Right cardiac atrium (tissue), 5 donors: Measurements from ENCODE around the gene SYS1. TPM values are rescaled to one million over a fixed set of nuclear protein-coding genes. Genes with fewer than 3 reads are reported as not detected.
"Not testable (repeated sequence)": the region's sequence is repeated elsewhere in the genome, so short reads cannot be mapped to it uniquely, and the experiment has no call there.

Experiments
- ATAC-seq, 2 donors: fragments of 200-7000 bp; cut with Tn5 transposase; one replicate each; pipeline versions ENCODE4 v1.8.0 to v1.9.1; 2020; ENCODE audit warnings: moderate library complexity in 2 of 2, mild to moderate bottlenecking in 1 of 2
- DNase-seq, 3 donors: peaks; one replicate each; pipeline ENCODE4 v3.0.0-alpha.2; 2020
- H3K27ac ChIP-seq: one replicate; pipeline ENCODE4 v1.5.1; 2013; ENCODE audit warnings: mild to moderate bottlenecking, low read length, control low read depth, moderate library complexity
- H3K27me3 ChIP-seq: one replicate; pipeline ENCODE4 v1.6.1; 2013; ENCODE audit not compliant: control insufficient read depth, insufficient read depth
- H3K4me1 ChIP-seq: one replicate; pipeline ENCODE4 v1.6.1; 2013; ENCODE audit warnings: low read length; ENCODE audit not compliant: control insufficient read depth, insufficient read depth
- H3K4me3 ChIP-seq: one replicate; pipeline ENCODE4 v1.5.1; 2013; ENCODE audit warnings: low read length, control low read depth
- H3K9me3 ChIP-seq: one replicate; pipeline ENCODE4 v1.6.1; 2013; ENCODE audit warnings: low read length; ENCODE audit not compliant: control insufficient read depth
- WGBS: extraction: QIAGEN DNeasy Blood & Tissue Kit; methylation state at CpG from one replicate; pipeline ENCODE4 v1.1.7; 2013; 5-methylcytosine and 5-hydroxymethylcytosine counted together
- intact Hi-C, 4 donors: fragments of 100-400 bp; cut with DNase I; formaldehyde crosslinking; loops; one replicate each; pipeline versions ENCODE4 v1.11.0 to v1.14.0; 2022 to 2023
- polyA plus RNA-seq: library from polyadenylated mRNA; stranded (reverse); fragments of 200-250 nt; gene quantifications from one replicate; pipeline ENCODE4 v1.2.3, GENCODE V29; 2013
- total RNA-seq, 4 donors: library from RNA; stranded (reverse); fragmentation: NEBNext Ultra II Directional; extraction: Animal tissue kit (Norgen Biotek cat#: 25700); gene quantifications; one replicate each; pipeline ENCODE4 v1.2.1, GENCODE V29; 2021
- donor health status: healthy with polysubstance abuse.
- donor health status: DM: no; HTN: yes; CAD: no.
- donor health status: DM: no; HTN: no; CAD: no.
- donor health status: DM: no; HTN: yes; CAD: no; lungs with severe emphysema.
- donor health status: DM: yes; HTN: yes; CAD: no.

Gene SYS1
- total and polyA plus RNA-seq, 5 donors: 17.1 to 28.7 (median 25.0) TPM

GRCh38 chr20:45347297-45347935 is 15.5 kb upstream of the SYS1 start:
- ATAC-seq (no peak), DNase-seq (peak in 1 of 3 donors; percentile 68)
- peak overlapping the region; percentile 98 for H3K27ac ChIP-seq
- H3K4me1 ChIP-seq: peaks cover 20% of the 10 kb centered on the region
- H3K27me3 ChIP-seq: no peaks in the 10 kb centered on the region
- peak overlapping the region; percentile 57 for H3K4me3 ChIP-seq
- whole genome bisulfite sequencing: 28% methylated on average over 10 of the region's 10 CpGs
- intact Hi-C loops: no loop called here
- H3K9me3 ChIP-seq: no peaks in the 10 kb centered on the region

GRCh38 chr20:45347936-45348778 is 14.8 kb upstream of the SYS1 start, which contains the start of gene SDC4:
TSS of gene SDC4 (minus strand) at chr20:45348424. CDS start at chr20:45348384, 40 bp downstream.
- ATAC-seq: peak; percentile 88 to 89
- intact Hi-C loops: no loop called here
- peak within 1 kb of the TSS; percentile 98 for H3K27ac ChIP-seq
- H3K4me1 ChIP-seq: peaks cover 16% of the 10 kb centered on the region
- H3K27me3 ChIP-seq: no peaks in the 10 kb centered on the region
- no peaks in the 10 kb centered on the region for H3K9me3 ChIP-seq
- peak; percentile 75 to 89 (median 89) for DNase-seq
- WGBS: 2% methylated on average over 77 of the region's 77 CpGs
- H3K4me3 ChIP-seq: peak within 1 kb of the TSS; percentile 57

- intact Hi-C loops: no loop called here
- no peak overlapping the region for H3K27ac ChIP-seq
- 75% methylated on average over 1 of the region's 1 CpG for WGBS
Measured at GRCh38 chr20:45350217-45350616, 12.7 kb upstream of the SYS1 start.

GRCh38 chr20:45350795-45351194 is 12.2 kb upstream of the SYS1 start:
- ATAC-seq, intact Hi-C loops, H3K4me3 ChIP-seq, H3K9me3 ChIP-seq, H3K27me3 ChIP-seq, H3K4me1 ChIP-seq, H3K27ac ChIP-seq: not testable (repeated sequence)
- DNase-seq: peak in 1 of 3 donors; percentile 10
- whole genome bisulfite sequencing: 94% methylated on average over 10 of the region's 10 CpGs

More at GRCh38 chr20:45350217-45350616, 12.7 kb upstream of the SYS1 start:
- Histone ChIP-seq H3K9me3 (no peaks in the 10 kb centered on the region), H3K4me1 (peaks cover 5% of the 10 kb centered on the region), H3K4me3 (no peak overlapping the region), H3K27me3 (no peaks in the 10 kb centered on the region)
- DNase-seq (no peak), ATAC-seq (no peak)

GRCh38 chr20:45352729-45353128 is 10.2 kb upstream of the SYS1 start:
- Histone ChIP-seq H3K9me3 (no peaks in the 10 kb centered on the region), H3K4me3 (no peak overlapping the region), H3K27ac (no peak overlapping the region), H3K27me3 (no peaks in the 10 kb centered on the region), H3K4me1 (peaks cover 8% of the 10 kb centered on the region)
- intact Hi-C loops: no loop called here
- 90% methylated on average over 3 of the region's 3 CpGs for WGBS
- DNase-seq (no peak), ATAC-seq (no peak)

- WGBS: 76% methylated on average over 1 of the region's 1 CpG
- ATAC-seq: no peak
Measured at GRCh38 chr20:45353746-45354145, 9.2 kb upstream of the SYS1 start.

GRCh38 chr20:45354423-45355208 is 8.3 kb upstream of the SYS1 start:
- ATAC-seq (no peak), DNase-seq (no peak)
- Histone ChIP-seq H3K9me3 (no peaks in the 10 kb centered on the region), H3K27me3 (no peaks in the 10 kb centered on the region), H3K4me3 (no peak overlapping the region), H3K4me1 (peaks cover 13% of the 10 kb centered on the region), H3K27ac (peak overlapping the region; percentile 61)
- intact Hi-C loops: no loop called here
- 67% methylated on average over 9 of the region's 9 CpGs for WGBS

More at GRCh38 chr20:45353746-45354145, 9.2 kb upstream of the SYS1 start:
- Histone ChIP-seq H3K27ac (no peak overlapping the region), H3K9me3 (no peaks in the 10 kb centered on the region), H3K4me3 (no peak overlapping the region), H3K4me1 (peaks cover 8% of the 10 kb centered on the region), H3K27me3 (no peaks in the 10 kb centered on the region)
- intact Hi-C loops: no loop called here
- no peak for DNase-seq

GRCh38 chr20:45355209-45356084 is 7.5 kb upstream of the SYS1 start:
- ATAC-seq (no peak), DNase-seq (no peak)
- no peaks in the 10 kb centered on the region for H3K9me3 ChIP-seq
- no peak overlapping the region for H3K4me3 ChIP-seq
- H3K27ac ChIP-seq: peak overlapping the region; percentile 34
- peaks cover 13% of the 10 kb centered on the region for H3K4me1 ChIP-seq
- intact Hi-C loops: no loop called here
- 86% methylated on average over 5 of the region's 5 CpGs for WGBS
- no peaks in the 10 kb centered on the region for H3K27me3 ChIP-seq

GRCh38 chr20:45358282-45359068 is 4.5 kb upstream of the SYS1 start:
- Histone ChIP-seq H3K4me3 (no peak overlapping the region), H3K27me3 (no peaks in the 10 kb centered on the region), H3K9me3 (no peaks in the 10 kb centered on the region), H3K4me1 (peaks cover 13% of the 10 kb centered on the region), H3K27ac (peak overlapping the region; percentile 98)
- peak; percentile 70 to 81 (median 81) for DNase-seq
- ATAC-seq: peak; percentile 59 to 61
- intact Hi-C loops: no loop called here
- 15% methylated on average over 10 of the region's 10 CpGs for WGBS
